ENCODE measurements around the gene CFAP206.

Gene CFAP206, protein sequence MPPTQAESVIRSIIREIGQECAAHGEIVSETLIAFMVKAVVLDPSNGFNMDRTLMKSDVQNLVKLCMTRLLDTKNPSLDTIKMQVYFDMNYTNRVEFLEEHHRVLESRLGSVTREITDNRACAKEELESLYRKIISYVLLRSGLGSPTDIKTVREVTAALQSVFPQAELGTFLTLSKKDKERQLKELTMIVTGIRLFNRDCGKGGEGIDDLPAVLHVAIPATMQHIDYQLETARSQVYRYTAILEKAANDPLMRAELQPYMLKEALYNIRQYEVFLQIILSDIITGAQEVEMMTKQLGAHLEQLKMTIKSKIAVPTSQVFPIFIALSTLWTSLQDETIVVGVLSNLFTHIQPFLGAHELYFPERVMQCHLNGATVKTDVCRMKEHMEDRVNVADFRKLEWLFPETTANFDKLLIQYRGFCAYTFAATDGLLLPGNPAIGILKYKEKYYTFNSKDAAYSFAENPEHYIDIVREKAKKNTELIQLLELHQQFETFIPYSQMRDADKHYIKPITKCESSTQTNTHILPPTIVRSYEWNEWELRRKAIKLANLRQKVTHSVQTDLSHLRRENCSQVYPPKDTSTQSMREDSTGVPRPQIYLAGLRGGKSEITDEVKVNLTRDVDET

DNA sequence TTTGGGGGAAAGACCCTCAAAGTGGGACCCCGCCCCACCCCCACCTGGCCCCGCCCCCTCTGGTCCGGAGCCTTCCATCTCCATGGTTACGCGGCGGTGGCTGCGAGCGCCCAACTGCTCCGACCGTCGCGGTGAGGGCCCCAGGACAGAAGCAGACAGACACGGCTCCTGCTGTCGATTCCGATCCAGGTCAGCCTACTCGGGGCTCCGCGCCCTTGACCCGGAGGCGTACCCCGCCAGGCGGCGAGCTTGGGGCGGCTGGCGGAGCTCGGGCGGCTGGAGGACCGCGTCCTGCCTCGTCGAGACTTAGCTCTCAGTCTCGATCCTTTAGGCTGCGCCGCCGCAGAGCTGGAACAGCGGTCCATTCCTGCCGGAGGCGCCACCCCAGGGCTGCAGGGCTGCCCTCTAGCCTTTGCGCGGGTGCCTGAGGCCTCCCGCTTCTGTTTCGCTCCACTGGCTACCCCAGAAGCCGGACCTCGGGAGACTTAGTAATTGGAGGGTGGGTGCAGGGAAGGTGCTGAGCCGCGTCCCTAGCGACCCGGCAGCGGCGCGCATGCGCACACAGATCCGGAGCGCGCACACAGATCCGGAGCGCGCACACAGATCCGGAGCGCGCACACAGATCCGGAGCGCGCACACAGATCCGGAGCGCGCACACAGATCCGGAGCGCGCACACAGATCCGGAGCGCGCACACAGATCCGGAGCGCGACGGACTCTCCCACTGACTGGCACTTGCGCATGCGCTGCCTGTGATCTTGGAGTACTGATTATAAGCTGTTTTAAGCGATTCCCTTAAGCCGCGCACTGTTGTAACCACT lies at the start of gene CFAP206:
Gene CFAP206, plus strand, starts transcription at position 72 of the 820 bp plus-strand sequence. CDS start 1,868 bp downstream, outside the sequence.
- TF ChIP-seq GATA2 (IDR thresholded peaks at IDR 0.05; ENCODE audit: low read depth, low read length) (no peak), GATA3 (IDR thresholded peaks at IDR 0.05; ENCODE audit: low read depth, low read length) (no peak)

DNA sequence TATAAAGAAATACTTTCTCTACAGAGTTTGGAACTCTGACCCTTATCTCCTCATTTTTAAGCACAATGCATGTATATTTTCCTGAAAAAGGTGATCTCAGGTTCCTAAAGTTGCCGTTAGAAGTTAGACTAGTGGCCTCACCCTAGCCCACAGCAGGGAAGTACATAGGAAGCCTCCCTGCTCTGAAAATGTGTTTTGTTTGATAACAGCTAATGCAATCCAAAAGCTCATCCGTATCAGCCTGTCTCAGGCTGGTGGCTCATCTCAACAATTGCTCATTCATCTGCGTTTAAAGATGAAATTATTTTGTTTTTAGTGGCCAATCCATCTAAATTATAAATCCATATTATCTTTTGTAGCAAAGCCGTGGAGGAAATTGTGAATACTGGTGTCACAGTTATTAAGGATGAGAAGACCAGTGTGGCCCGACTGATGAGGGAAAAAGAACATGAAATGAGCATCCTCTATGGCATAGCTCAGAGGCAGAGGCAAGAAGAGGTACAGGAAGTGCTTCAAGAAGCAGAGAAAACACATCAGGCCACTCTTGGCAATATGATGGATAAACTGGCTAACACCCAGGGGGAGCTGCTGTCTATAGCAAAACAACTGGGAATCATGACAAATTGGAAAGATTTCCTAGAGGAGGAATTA lies 43.0 kb upstream of the CFAP206 start:
- TF ChIP-seq GATA2 (IDR thresholded peaks at IDR 0.05; ENCODE audit: low read depth, low read length): no peak
- no peak for TF ChIP-seq GATA3 (IDR thresholded peaks at IDR 0.05; ENCODE audit: low read depth, low read length)

DNA sequence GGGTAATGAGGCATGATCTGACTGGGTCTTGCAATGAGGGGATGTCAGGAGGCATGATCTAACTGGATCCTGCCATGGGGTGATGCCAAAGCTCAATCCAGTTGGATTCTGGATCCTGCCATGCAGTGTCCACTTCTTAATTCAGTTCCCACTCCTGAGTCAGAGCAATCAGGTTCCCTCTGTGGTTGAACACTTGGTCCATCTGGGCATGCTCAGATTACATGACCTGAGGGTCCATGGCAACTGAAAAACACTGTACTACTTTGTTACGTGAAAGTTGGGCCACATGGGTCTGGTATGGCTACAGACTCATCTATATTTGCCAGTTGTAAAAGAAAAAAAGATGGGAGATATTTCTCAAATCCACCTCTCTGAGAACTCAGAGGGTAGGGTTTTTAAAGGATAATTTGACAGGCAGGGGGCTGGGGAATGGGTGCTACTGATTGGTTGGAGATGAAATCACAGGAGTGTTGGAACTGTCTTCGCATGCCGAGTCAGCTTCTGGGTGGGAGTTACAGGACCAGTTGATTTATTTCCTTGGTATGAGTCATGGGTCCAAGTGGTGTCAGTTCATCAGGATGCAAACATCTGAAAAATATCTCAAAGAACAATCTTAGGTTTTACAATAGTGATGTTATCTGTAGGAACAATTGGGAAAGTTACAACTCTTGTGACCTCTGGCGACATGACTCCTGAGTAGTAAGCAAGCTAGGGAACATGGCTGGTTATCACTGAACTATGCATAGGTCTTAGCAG lies 41.5 kb upstream of the CFAP206 start:
- no peak for TF ChIP-seq GATA2 (IDR thresholded peaks at IDR 0.05; ENCODE audit: low read depth, low read length)
- no peak for TF ChIP-seq GATA3 (IDR thresholded peaks at IDR 0.05; ENCODE audit: low read depth, low read length)

DNA sequence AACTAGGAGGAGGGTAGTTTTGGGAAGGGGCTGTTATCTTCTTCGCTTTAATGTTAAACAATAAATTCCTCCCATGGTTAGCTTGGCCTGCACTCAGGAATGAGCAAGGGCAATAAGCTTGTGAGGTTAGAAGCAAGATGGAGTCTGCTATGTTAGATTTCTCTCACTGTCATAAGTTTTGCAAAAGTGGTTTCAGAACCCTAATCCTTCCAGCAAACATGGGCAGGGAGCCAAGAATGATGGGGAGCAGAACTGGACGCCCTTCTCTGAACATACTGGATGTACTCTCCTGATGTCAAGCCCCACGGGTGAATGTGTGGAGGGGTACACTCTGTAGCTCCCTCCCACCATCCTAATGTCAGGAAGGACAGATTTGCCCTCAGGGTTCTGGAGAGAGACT lies 40.9 kb upstream of the CFAP206 start:
- TF ChIP-seq GATA3 (IDR thresholded peaks at IDR 0.05; ENCODE audit: low read depth, low read length) (no peak), GATA2 (IDR thresholded peaks at IDR 0.05; ENCODE audit: low read depth, low read length) (no peak)

DNA sequence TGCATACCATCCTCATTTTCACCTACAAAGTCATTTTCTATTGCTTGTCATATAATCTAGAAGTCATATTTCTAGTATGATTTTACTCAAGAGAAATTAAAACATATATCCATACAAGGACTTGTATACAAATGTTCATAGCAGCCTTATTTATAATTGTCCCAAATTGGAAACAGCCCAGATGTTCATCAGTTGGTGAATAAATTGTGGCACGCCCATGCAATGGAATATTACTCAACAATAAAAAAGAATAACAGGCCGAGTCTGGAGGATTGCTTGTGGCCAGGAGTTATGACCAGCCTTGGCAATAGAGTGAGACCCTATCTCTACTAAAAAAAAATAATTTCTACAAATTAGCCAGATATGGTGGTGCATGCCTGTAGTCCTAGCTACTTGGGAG lies 34.4 kb upstream of the CFAP206 start:
- TF ChIP-seq GATA3 (IDR thresholded peaks at IDR 0.05; ENCODE audit: low read depth, low read length) (no peak), GATA2 (IDR thresholded peaks at IDR 0.05; ENCODE audit: low read depth, low read length) (no peak)

DNA sequence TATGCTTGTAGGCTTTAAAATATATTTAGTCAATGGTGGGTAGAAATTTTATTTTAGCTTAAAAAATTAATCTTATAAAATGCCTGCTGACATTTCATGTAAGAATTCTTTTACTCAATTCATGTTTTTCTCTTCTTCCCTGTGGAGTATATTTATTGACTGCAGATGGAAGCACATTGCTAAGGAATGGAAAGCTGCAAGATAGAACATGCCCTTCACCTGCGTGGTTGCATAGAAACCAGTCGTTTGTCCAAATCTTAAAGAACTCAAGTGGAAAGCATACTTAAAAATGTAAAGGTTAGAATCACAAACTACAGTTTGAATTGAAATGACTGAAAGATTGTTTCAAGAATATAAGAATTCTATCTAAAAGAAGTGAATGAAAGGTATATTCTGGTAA lies 32.5 kb upstream of the CFAP206 start:
- TF ChIP-seq GATA3 (IDR thresholded peaks at IDR 0.05; ENCODE audit: low read depth, low read length): no peak
- TF ChIP-seq GATA2 (IDR thresholded peaks at IDR 0.05; ENCODE audit: low read depth, low read length): no peak

DNA sequence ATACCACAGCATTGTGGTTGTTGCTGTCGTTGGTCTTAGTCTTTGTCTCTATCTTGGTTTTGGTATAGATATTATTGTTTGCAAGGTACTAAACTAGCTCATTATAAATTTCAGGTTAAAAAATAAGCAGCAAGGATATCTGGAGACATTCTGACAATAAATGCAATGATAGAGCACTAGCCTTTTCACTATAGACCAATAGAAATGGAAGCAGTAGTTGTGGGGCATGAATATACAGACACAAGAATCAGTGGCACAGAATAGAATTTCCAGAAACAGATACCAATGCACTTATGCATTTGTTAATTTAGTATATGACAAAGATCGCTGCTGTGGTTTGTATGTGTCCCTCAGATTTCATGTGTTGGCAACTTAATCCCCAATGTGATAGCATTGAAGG lies 31.1 kb upstream of the CFAP206 start:
- TF ChIP-seq GATA2 (IDR thresholded peaks at IDR 0.05; ENCODE audit: low read depth, low read length) (no peak), GATA3 (IDR thresholded peaks at IDR 0.05; ENCODE audit: low read depth, low read length) (no peak)

DNA sequence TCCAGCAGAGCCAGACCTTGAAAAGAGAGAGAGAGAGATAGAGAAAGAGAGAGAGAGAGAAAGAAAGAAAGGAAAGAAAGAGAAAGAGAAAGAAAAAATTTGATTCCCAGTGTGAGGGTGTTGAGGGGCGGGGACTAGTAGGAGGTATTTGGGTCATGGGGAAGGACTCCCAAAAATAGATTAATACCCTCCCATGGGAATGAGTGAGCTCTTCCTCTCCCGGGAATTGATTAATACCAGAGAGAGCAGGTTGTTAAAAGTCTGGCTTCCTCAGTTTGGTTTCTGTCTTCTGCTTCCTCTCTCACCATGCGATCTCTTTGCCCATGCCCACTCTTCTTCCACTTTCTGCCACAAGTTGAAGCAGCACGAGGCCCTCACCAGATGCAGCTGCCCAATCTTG lies 28.8 kb upstream of the CFAP206 start:
- TF ChIP-seq GATA2 (IDR thresholded peaks at IDR 0.05; ENCODE audit: low read depth, low read length) (no peak), GATA3 (IDR thresholded peaks at IDR 0.05; ENCODE audit: low read depth, low read length) (no peak)

DNA sequence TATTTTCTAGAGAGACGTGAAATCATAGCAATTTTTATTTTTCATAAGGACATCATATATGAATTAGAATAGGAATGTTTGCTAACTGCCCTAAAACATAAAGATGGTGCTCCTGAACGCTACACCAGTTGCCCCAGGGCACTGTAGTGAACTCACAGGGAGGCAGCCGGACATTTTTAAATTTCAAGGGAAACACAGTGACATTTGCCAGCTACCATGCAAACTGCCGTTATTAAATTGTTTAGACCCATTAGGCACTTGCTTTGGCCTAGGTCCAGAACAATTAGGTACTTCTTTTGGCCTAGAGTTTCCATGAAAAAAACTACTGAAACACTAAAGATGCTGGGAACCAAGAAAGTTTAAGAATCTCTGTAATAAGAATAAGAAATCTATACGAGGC lies 24.9 kb upstream of the CFAP206 start:
- no peak for TF ChIP-seq GATA3 (IDR thresholded peaks at IDR 0.05; ENCODE audit: low read depth, low read length)
- no peak for TF ChIP-seq GATA2 (IDR thresholded peaks at IDR 0.05; ENCODE audit: low read depth, low read length)

DNA sequence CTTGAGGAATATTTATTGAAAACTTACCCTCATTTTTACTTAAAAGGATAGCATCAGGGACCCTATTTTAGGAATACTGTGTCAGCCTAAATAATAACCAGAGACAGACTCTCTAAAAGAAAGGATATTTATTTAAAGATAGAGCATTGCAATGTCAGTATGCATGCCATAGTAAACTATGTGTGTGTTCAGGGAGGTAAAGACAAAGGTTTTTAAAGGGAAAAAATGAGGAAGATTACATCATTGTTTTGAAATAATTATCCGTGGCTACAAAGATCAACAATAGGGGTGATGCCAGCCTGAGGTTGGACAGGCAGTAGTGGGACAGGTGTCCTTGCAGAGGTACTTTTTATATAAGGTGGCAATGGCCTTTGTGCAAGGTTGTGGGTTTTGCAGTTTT lies 23.7 kb upstream of the CFAP206 start:
- no peak for TF ChIP-seq GATA3 (IDR thresholded peaks at IDR 0.05; ENCODE audit: low read depth, low read length)
- no peak for TF ChIP-seq GATA2 (IDR thresholded peaks at IDR 0.05; ENCODE audit: low read depth, low read length)

DNA sequence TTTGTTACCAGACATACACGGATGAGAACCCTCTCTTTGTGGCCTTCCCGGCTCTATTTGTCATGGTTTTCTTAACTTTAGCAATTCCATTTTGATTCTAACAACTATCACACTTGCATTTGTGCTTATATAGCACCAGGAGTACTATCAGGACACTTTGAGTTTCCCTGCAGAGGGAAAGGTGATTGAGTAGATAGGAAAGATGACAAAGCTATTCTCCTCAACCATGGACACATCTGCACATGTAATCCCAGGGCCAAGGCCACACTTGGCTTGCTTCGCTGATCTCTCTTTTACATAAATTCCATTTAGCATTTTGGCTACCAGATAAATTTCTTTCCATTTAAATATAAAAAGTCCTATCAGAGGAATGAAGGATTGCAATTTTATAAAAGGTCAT lies 23.3 kb upstream of the CFAP206 start:
- TF ChIP-seq GATA2 (IDR thresholded peaks at IDR 0.05; ENCODE audit: low read depth, low read length): no peak
- no peak for TF ChIP-seq GATA3 (IDR thresholded peaks at IDR 0.05; ENCODE audit: low read depth, low read length)

DNA sequence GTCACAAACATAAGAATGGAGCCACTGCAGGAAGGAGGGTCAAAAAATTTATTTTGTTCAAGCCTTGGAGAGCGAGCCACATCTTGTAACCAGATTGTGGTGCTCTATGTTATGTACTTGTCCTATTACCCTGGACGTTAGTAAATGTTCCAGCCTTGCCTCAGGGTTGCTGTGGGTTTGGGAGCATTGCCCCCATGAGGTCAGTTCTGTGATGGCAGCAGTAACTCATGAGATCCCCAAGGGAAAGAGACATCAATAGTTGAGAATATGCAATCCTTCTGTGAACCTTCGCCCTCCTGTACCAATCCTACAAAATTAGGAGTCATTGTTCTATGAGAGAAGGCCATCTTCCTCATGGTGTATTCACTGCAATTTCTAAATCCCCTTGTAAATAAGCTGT lies 16.4 kb upstream of the CFAP206 start:
- TF ChIP-seq GATA2 (IDR thresholded peaks at IDR 0.05; ENCODE audit: low read depth, low read length): no peak
- no peak for TF ChIP-seq GATA3 (IDR thresholded peaks at IDR 0.05; ENCODE audit: low read depth, low read length)

DNA sequence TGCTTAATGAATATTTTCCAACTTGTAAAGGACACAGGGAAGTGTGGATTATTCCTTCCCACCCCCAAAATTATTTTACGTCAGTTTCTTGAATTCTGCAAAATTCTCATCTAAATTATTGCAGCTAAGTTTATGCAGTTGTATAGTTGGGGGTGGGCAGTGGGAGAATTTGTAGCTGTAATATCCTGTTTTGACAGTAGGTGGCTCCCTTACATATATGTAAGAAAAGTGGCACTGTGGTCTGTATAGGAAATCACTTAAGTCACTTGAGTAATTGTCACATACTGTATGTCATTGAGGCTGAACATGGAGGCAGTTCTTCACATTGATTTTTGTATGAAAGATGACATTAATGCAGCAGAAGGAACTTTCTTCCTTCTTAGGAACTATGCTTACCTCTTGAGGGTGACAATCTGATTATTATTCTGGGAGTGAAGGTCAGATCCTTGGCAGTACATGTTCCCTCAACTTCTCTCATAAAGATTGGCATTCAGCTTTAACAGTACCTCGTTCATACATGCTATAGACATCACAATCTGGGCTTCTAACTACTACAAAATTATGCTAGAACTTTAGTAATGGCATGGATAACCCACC lies 14.6 kb upstream of the CFAP206 start:
- TF ChIP-seq GATA3 (IDR thresholded peaks at IDR 0.05; ENCODE audit: low read depth, low read length) (no peak), GATA2 (IDR thresholded peaks at IDR 0.05; ENCODE audit: low read depth, low read length) (no peak)
